OCI-LY7 (cell line): ENCODE measurements around the gene BBX. TPM values are rescaled to one million over a fixed set of nuclear protein-coding genes. Genes with fewer than 3 reads are reported as not detected.

Source experiments
- BruUV-seq: library from RNA; stranded (reverse); fragments of 400-500 nt; replicated peaks from 2 replicates; lab custom pipeline; 2021; lab: Mats Ljungman, UMichigan
- CTCF ChIA-PET: fragments of 300-600 bp; sonication (Branson Sonifier 250); formaldehyde crosslinking; loops from one replicate; lab custom pipeline; 2022; ENCODE audit warnings: antibody characterized with exemption; ENCODE audit not compliant: unreplicated experiment; lab: Charles Lee
- POLR2A ChIA-PET: fragments of 300-600 bp; sonication (Branson Sonifier 250); formaldehyde crosslinking; loops from one replicate; lab custom pipeline; 2022; ENCODE audit warnings: antibody characterized with exemption; lab: Charles Lee
- DNase-seq: peaks from one replicate; pipeline ENCODE4 v3.0.0-alpha.2; 2015; ENCODE audit warnings: low spot score
- H2AFZ ChIP-seq: fragments of 200-600 bp; sonication (generic), shearing (Covaris generic); 2 replicates; pipeline ENCODE4 v1.6.1; 2014; ENCODE audit warnings: mild to moderate bottlenecking, antibody characterized with exemption, low read length, moderate library complexity
- H3K27ac ChIP-seq: fragments of 200-600 bp; sonication (generic); 2 replicates; pipeline ENCODE4 v1.5.1; 2014; ENCODE audit warnings: mixed run types, low read depth, mild to moderate bottlenecking, moderate library complexity, low read length, inconsistent platforms; ENCODE audit not compliant: poor library complexity, severe bottlenecking
- H3K36me3 ChIP-seq: fragments of 200-600 bp; sonication (generic); 2 replicates; pipeline ENCODE4 v1.6.1; 2014; ENCODE audit warnings: mild to moderate bottlenecking, antibody characterized with exemption, low read length, moderate library complexity, mixed read lengths; ENCODE audit not compliant: insufficient read depth
- H3K4me1 ChIP-seq: fragments of 200-600 bp; sonication (generic); 2 replicates; pipeline ENCODE4 v1.5.1; 2014; ENCODE audit warnings: mild to moderate bottlenecking, low read length; ENCODE audit not compliant: insufficient read depth, poor library complexity, severe bottlenecking
- H3K4me2 ChIP-seq: fragments of 200-600 bp; sonication (generic); 2 replicates; pipeline ENCODE4 v1.6.1; 2014; ENCODE audit warnings: mild to moderate bottlenecking, low read length
- H3K4me3 ChIP-seq: fragments of 200-600 bp; sonication (generic); 2 replicates; pipeline ENCODE4 v1.5.1; 2014; ENCODE audit warnings: mild to moderate bottlenecking, low read depth, low read length; ENCODE audit not compliant: poor library complexity, severe bottlenecking
- H3K79me2 ChIP-seq: fragments of 200-600 bp; sonication (generic); 2 replicates; pipeline ENCODE4 v1.6.1; 2016; ENCODE audit warnings: low read depth, mild to moderate bottlenecking, low read length, moderate library complexity, mixed read lengths; ENCODE audit not compliant: insufficient read depth
- H3K9me2 ChIP-seq: fragments of 200-600 bp; sonication (generic); 2 replicates; pipeline ENCODE4 v1.6.1; 2016; ENCODE audit warnings: mild to moderate bottlenecking, low read length, mixed read lengths; ENCODE audit not compliant: insufficient read depth
- H3K9me3 ChIP-seq: fragments of 200-600 bp; sonication (generic); 2 replicates; pipeline ENCODE4 v1.6.1; 2014; ENCODE audit warnings: mild to moderate bottlenecking, mixed run types, low read length, mixed read lengths
- H4K20me1 ChIP-seq: fragments of 200-600 bp; sonication (generic); 2 replicates; pipeline ENCODE4 v1.6.1; 2014; ENCODE audit warnings: mild to moderate bottlenecking, antibody characterized with exemption, low read length, moderate library complexity, mixed read lengths; ENCODE audit not compliant: insufficient read depth
- CTCF ChIP-seq: fragments of 200-600 bp; sonication (generic); conservative IDR thresholded peaks from 2 replicates; pipeline ENCODE4 v1.5.1; 2014; ENCODE audit warnings: mild to moderate bottlenecking, antibody characterized with exemption, low read length, moderate library complexity, mixed read lengths
- EZH2phosphoT487 ChIP-seq: fragments of 200-600 bp; sonication (generic); IDR thresholded peaks from 2 replicates; pipeline ENCODE4 v1.6.1; 2018; ENCODE audit warnings: low read depth, borderline replicate concordance, mild to moderate bottlenecking, mixed run types, antibody characterized with exemption, low read length, moderate library complexity, mixed read lengths
- intact Hi-C: fragments of 100-400 bp; cut with micrococcal nuclease; formaldehyde crosslinking; loops from one replicate; pipeline ENCODE4 v1.10.0; 2022; ENCODE audit not compliant: unreplicated experiment
- total RNA-seq, 2 experiments: library from RNA; depleted of rRNA in 1 of 2; stranded (reverse); fragments of >200 nt in 1 of 2; shearing (Covaris generic) in 1 of 2; gene quantifications; 2 replicates each; pipeline ENCODE4 v1.2.3, GENCODE V29; 2014 to 2022

The BBX gene
- total RNA-seq, 2 experiments from 2014 or later, result 27.0 to 49.8 TPM

GRCh38 chr3:107621465-107621864, 98.7 kb downstream of the BBX start:
- H3K27ac ChIP-seq, result no peak overlapping the region
- POLR2A ChIA-PET, result interaction anchor here (0.6 to 1.4 kb wide), 4 partner anchors 16 to 992 kb away, joined by 3 to 4 read pairs (median 3); no protein-coding TSS in a partner anchor

GRCh38 chr3:107627962-107628542, 105.3 kb downstream of the BBX start:
- BruUV-seq, result no TSS peak
- Histone ChIP-seq H3K27ac (no peak overlapping the region), H3K36me3 (no peaks in the 10 kb centered on the region), H3K9me2 (no peaks in the 10 kb centered on the region), H3K4me1 (no peaks in the 10 kb centered on the region), H3K79me2 (no peaks in the 10 kb centered on the region), H2AFZ (no peak overlapping the region), H3K4me3 (no peak overlapping the region), H4K20me1 (no peaks in the 10 kb centered on the region), H3K4me2 (no peak overlapping the region), H3K9me3 (no peaks in the 10 kb centered on the region)
- POLR2A ChIA-PET, result interaction anchor here (0.8 to 1.0 kb wide), 2 partner anchors 18 to 34 kb away, joined by 3 read pairs; no protein-coding TSS in a partner anchor
- DNase-seq, result peak; percentile 7
- CTCF ChIA-PET, result no interaction called here
- intact Hi-C loops, result no loop called here
- peak; percentile 76 for TF ChIP-seq CTCF
- no peak for TF ChIP-seq EZH2phosphoT487

More at GRCh38 chr3:107621465-107621864, 98.7 kb downstream of the BBX start:
- no peaks in the 10 kb centered on the region for H3K9me3 ChIP-seq
- peaks cover 17% of the 10 kb centered on the region; the same call in 1 of the 2 replicates for H3K79me2 ChIP-seq
- H3K36me3 ChIP-seq, result no peaks in the 10 kb centered on the region
- intact Hi-C loops, result no loop called here
- no TSS peak for BruUV-seq
- CTCF ChIA-PET, result no interaction called here
- H3K4me2 ChIP-seq, result no peak overlapping the region
- H3K4me1 ChIP-seq, result peaks cover 8% of the 10 kb centered on the region
- no peak overlapping the region for H3K4me3 ChIP-seq
- DNase-seq, result no peak
- peaks cover 4% of the 10 kb centered on the region; the same call in 1 of the 2 replicates for H4K20me1 ChIP-seq
- TF ChIP-seq CTCF, result no peak
- no peak for TF ChIP-seq EZH2phosphoT487
- no peaks in the 10 kb centered on the region for H3K9me2 ChIP-seq
- H2AFZ ChIP-seq, result no peak overlapping the region

- Histone ChIP-seq H3K36me3 (no peaks in the 10 kb centered on the region), H3K9me3 (no peaks in the 10 kb centered on the region), H3K9me2 (no peaks in the 10 kb centered on the region), H3K27ac (no peak overlapping the region), H3K79me2 (no peaks in the 10 kb centered on the region), H2AFZ (no peak overlapping the region), H3K4me1 (peaks cover 9% of the 10 kb centered on the region), H3K4me3 (no peak overlapping the region), H4K20me1 (no peaks in the 10 kb centered on the region), H3K4me2 (no peak overlapping the region)
- intact Hi-C loops, result no loop called here
- POLR2A ChIA-PET, result interaction anchor here (0.6 to 1.9 kb wide), 6 partner anchors 9 to 31 kb away, joined by 3 to 7 read pairs (median 3); no protein-coding TSS in a partner anchor
- TF ChIP-seq CTCF (no peak), EZH2phosphoT487 (no peak)
- no TSS peak for BruUV-seq
- CTCF ChIA-PET, result interaction anchor here (0.9 to 1.1 kb wide), 2 partner anchors 45 to 148 kb away, joined by 3 to 5 read pairs; no protein-coding TSS in a partner anchor
- DNase-seq, result no peak
These were observed 106.8 kb downstream of the BBX start for GRCh38 chr3:107629566-107629965.
